Chondrocyte (in vitro differentiated cells): ENCODE measurements around the gene LYSET. TPM values are rescaled to one million over a fixed set of nuclear protein-coding genes. Genes with fewer than 3 reads are reported as not detected.

ENCODE experiments used
- DNase-seq: peaks from one replicate; pipeline ENCODE4 v3.0.0; 2021; ENCODE audit warnings: mixed read lengths, low spot score
- H3K27ac Mint-ChIP-seq: one replicate; pipeline ENCODE4 v1.8.0; 2021; ENCODE audit warnings: mild to moderate bottlenecking, moderate library complexity, mixed read lengths; ENCODE audit not compliant: unreplicated experiment
- H3K27me3 Mint-ChIP-seq: 2 replicates; pipeline ENCODE4 v1.8.0; 2021; ENCODE audit warnings: low read depth, mixed read lengths
- H3K36me3 Mint-ChIP-seq: 2 replicates; pipeline ENCODE4 v1.8.0; 2021; ENCODE audit warnings: low read depth, mixed read lengths
- H3K4me1 Mint-ChIP-seq: 2 replicates; pipeline ENCODE4 v1.8.0; 2021; ENCODE audit warnings: low read depth, mild to moderate bottlenecking, mixed read lengths
- H3K4me3 Mint-ChIP-seq: one replicate; pipeline ENCODE4 v1.8.0; 2021; ENCODE audit warnings: mild to moderate bottlenecking, moderate library complexity, mixed read lengths; ENCODE audit not compliant: unreplicated experiment
- H3K9me3 Mint-ChIP-seq: 2 replicates; pipeline ENCODE4 v1.8.0; 2021; ENCODE audit warnings: low read depth, mixed read lengths
- total RNA-seq: library from RNA; stranded (reverse); gene quantifications from 3 replicates; pipeline ENCODE4 v1.2.1, GENCODE V29; 2021
- TF ChIP-seq, protein P1 (sequence below): fragments of 200-600 bp; sonication (generic); IDR thresholded peaks from 2 replicates; pipeline ENCODE4 v1.5.0; 2021; ENCODE audit warnings: antibody characterized with exemption, mild to moderate bottlenecking, moderate library complexity

Gene LYSET
- total RNA-seq, 1 donor from 2014 or later: 14.9 TPM

GRCh38 chr14:93207468-93208308 lies 22.6 kb downstream of the LYSET start:
- H3K27ac Mint-ChIP-seq: peak overlapping the region; percentile 95

DNA sequence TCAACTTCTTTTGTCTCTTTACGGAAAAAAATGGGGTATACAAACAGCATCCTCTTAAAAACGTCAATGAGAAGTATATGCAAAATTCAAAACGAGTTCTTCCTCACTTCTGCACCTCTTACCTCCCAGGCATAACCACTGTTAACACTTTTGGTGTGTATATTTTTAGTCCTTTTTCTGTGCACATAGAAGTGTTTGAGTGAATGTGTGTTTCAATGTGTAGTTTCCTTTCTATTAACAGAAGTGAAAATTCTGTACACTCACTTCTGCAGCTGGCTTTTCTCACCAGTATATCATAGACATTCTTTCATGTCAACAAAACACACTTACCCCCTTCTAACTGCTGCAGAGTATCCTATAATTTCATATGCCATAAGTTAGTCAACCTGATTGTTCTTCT lies 27.3 kb downstream of the LYSET start:
- H3K27ac Mint-ChIP-seq: no peak overlapping the region
- no peaks in the 10 kb centered on the region for H3K27me3 Mint-ChIP-seq
- peaks cover 10% of the 10 kb centered on the region for H3K36me3 Mint-ChIP-seq
- no peak overlapping the region for H3K4me3 Mint-ChIP-seq
- H3K4me1 Mint-ChIP-seq: peaks cover 16% of the 10 kb centered on the region
- no peak for DNase-seq
- no peaks in the 10 kb centered on the region for H3K9me3 Mint-ChIP-seq
- TF ChIP-seq, protein P1, sequence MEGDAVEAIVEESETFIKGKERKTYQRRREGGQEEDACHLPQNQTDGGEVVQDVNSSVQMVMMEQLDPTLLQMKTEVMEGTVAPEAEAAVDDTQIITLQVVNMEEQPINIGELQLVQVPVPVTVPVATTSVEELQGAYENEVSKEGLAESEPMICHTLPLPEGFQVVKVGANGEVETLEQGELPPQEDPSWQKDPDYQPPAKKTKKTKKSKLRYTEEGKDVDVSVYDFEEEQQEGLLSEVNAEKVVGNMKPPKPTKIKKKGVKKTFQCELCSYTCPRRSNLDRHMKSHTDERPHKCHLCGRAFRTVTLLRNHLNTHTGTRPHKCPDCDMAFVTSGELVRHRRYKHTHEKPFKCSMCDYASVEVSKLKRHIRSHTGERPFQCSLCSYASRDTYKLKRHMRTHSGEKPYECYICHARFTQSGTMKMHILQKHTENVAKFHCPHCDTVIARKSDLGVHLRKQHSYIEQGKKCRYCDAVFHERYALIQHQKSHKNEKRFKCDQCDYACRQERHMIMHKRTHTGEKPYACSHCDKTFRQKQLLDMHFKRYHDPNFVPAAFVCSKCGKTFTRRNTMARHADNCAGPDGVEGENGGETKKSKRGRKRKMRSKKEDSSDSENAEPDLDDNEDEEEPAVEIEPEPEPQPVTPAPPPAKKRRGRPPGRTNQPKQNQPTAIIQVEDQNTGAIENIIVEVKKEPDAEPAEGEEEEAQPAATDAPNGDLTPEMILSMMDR: no peak

More at GRCh38 chr14:93207468-93208308, 22.6 kb downstream of the LYSET start:
- no peak for DNase-seq
- peaks cover 35% of the 10 kb centered on the region for H3K4me1 Mint-ChIP-seq
- TF ChIP-seq, protein P1: peak; percentile 80
- peaks cover 2% of the 10 kb centered on the region for H3K36me3 Mint-ChIP-seq
- H3K4me3 Mint-ChIP-seq: peak overlapping the region; percentile 99
- H3K27me3 Mint-ChIP-seq: no peaks in the 10 kb centered on the region
- no peaks in the 10 kb centered on the region for H3K9me3 Mint-ChIP-seq

- Mint-ChIP-seq H3K36me3 (peaks cover 16% of the 10 kb centered on the region), H3K9me3 (no peaks in the 10 kb centered on the region), H3K27ac (no peak overlapping the region), H3K4me1 (no peaks in the 10 kb centered on the region), H3K4me3 (no peak overlapping the region), H3K27me3 (no peaks in the 10 kb centered on the region)
- no peak for DNase-seq
- TF ChIP-seq, protein P1: no peak
Measured at GRCh38 chr14:93214598-93214997, 29.5 kb downstream of the LYSET start.

GRCh38 chr14:93219103-93219726 lies 34.1 kb downstream of the LYSET start:
- H3K27me3 Mint-ChIP-seq: no peaks in the 10 kb centered on the region
- DNase-seq: no peak
- H3K27ac Mint-ChIP-seq: no peak overlapping the region
- TF ChIP-seq, protein P1: peak; percentile 76
- no peaks in the 10 kb centered on the region for H3K4me1 Mint-ChIP-seq
- no peak overlapping the region for H3K4me3 Mint-ChIP-seq
- no peaks in the 10 kb centered on the region for H3K9me3 Mint-ChIP-seq
- H3K36me3 Mint-ChIP-seq: peaks cover 24% of the 10 kb centered on the region

GRCh38 chr14:93220509-93220908 lies 35.4 kb downstream of the LYSET start:
- Mint-ChIP-seq H3K9me3 (no peaks in the 10 kb centered on the region), H3K36me3 (peaks cover 26% of the 10 kb centered on the region), H3K27me3 (no peaks in the 10 kb centered on the region), H3K27ac (no peak overlapping the region), H3K4me1 (no peaks in the 10 kb centered on the region), H3K4me3 (no peak overlapping the region)
- DNase-seq: no peak
- TF ChIP-seq, protein P1: no peak
